Measurements from ENCODE around the gene SHPK. TPM values are rescaled to one million over a fixed set of nuclear protein-coding genes. Genes with fewer than 3 reads are reported as not detected.

Gene SHPK
- polyA plus RNA-seq, 1 experiment: 8.7 TPM

GRCh38 chr17:3603119-3603869, 32.8 kb downstream of the SHPK start:
- ChIA-PET POLR2A (interaction anchor here (0.6 to 0.7 kb wide), 2 partner anchors 33 to 772 kb away, joined by 3 to 8 read pairs; partner anchors contain the start of genes CTNS and SHPK), CTCF (interaction anchor here (0.6 to 1.7 kb wide), 5 partner anchors 23 to 555 kb away, joined by 3 read pairs; no protein-coding TSS in a partner anchor)
- H3K27ac ChIP-seq (ENCODE audit: low read depth, low read length): peak overlapping the region; percentile 2
- no peak overlapping the region for H3K4me3 ChIP-seq (ENCODE audit: low read depth, low read length)
- H3K9me3 ChIP-seq (ENCODE audit: control insufficient read depth, insufficient read depth, low read length): no peaks in the 10 kb centered on the region; the same call in 1 of the 2 replicates
- peak; percentile 33 for DNase-seq (ENCODE audit: low read depth, low spot score)
- no peak for TF ChIP-seq CTCF (IDR thresholded peaks at IDR 0.05; ENCODE audit: low read depth, low read length)
- no peaks in the 10 kb centered on the region for H3K27me3 ChIP-seq (ENCODE audit: control insufficient read depth, insufficient read depth, low read length)

- POLR2A ChIA-PET: no interaction called here
- DNase-seq (ENCODE audit: low read depth, low spot score): no peak
- H3K27me3 ChIP-seq (ENCODE audit: control insufficient read depth, insufficient read depth, low read length): no peaks in the 10 kb centered on the region
- H3K27ac ChIP-seq (ENCODE audit: low read depth, low read length): no peak overlapping the region
- no peak overlapping the region for H3K4me3 ChIP-seq (ENCODE audit: low read depth, low read length)
- no peaks in the 10 kb centered on the region; the same call in 1 of the 2 replicates for H3K9me3 ChIP-seq (ENCODE audit: control insufficient read depth, insufficient read depth, low read length)
- TF ChIP-seq CTCF (IDR thresholded peaks at IDR 0.05; ENCODE audit: low read depth, low read length): peak; percentile 25
- CTCF ChIA-PET: interaction anchor here (1.0 to 1.7 kb wide), 3 partner anchors 16 to 45 kb away, joined by 3 to 7 read pairs (median 3); no protein-coding TSS in a partner anchor
These were observed 33.6 kb downstream of the SHPK start for GRCh38 chr17:3602499-3602898.

GRCh38 chr17:3600529-3601205, 35.4 kb downstream of the SHPK start:
- DNase-seq (ENCODE audit: low read depth, low spot score): no peak
- POLR2A ChIA-PET: no interaction called here
- CTCF ChIA-PET: interaction anchor here (0.6 kb wide), 1 partner anchor 39 kb away, joined by 4 read pairs; no protein-coding TSS in a partner anchor
- H3K27ac ChIP-seq (ENCODE audit: low read depth, low read length): no peak overlapping the region
- H3K27me3 ChIP-seq (ENCODE audit: control insufficient read depth, insufficient read depth, low read length): no peaks in the 10 kb centered on the region
- no peak overlapping the region for H3K4me3 ChIP-seq (ENCODE audit: low read depth, low read length)
- H3K9me3 ChIP-seq (ENCODE audit: control insufficient read depth, insufficient read depth, low read length): no peaks in the 10 kb centered on the region; the same call in 1 of the 2 replicates
- TF ChIP-seq CTCF (IDR thresholded peaks at IDR 0.05; ENCODE audit: low read depth, low read length): no peak

GRCh38 chr17:3598078-3598477, 38.0 kb downstream of the SHPK start:
- TF ChIP-seq CTCF (IDR thresholded peaks at IDR 0.05; ENCODE audit: low read depth, low read length): no peak
- no peak for DNase-seq (ENCODE audit: low read depth, low spot score)
- POLR2A ChIA-PET: no interaction called here
- H3K27me3 ChIP-seq (ENCODE audit: control insufficient read depth, insufficient read depth, low read length): no peaks in the 10 kb centered on the region
- no peak overlapping the region for H3K4me3 ChIP-seq (ENCODE audit: low read depth, low read length)
- no peak overlapping the region for H3K27ac ChIP-seq (ENCODE audit: low read depth, low read length)
- CTCF ChIA-PET: no interaction called here
- no peaks in the 10 kb centered on the region; the same call in 1 of the 2 replicates for H3K9me3 ChIP-seq (ENCODE audit: control insufficient read depth, insufficient read depth, low read length)
